H54 (cell line): ENCODE results near the gene ZCCHC7.
"Not testable (repeated sequence)": the region's sequence is repeated elsewhere in the genome, so short reads cannot be mapped to it uniquely, and the experiment has no call there.

ENCODE experiments used
- DNase-seq: peaks from one replicate; pipeline ENCODE4 v3.0.0; 2011; ENCODE audit warnings: low spot score, mixed read lengths; ENCODE audit not compliant: insufficient read length
- FAIRE-seq: peaks from 3 replicates; lab custom pipeline; 2011; peaks lifted over from hg19 to GRCh38; lab: Jason Lieb, UNC
- POLR2A ChIP-seq: IDR thresholded peaks from 2 replicates; pipeline ENCODE4 v1.6.1; 2011; ENCODE audit warnings: low read depth, mild to moderate bottlenecking, low read length

Gene ZCCHC7

DNA sequence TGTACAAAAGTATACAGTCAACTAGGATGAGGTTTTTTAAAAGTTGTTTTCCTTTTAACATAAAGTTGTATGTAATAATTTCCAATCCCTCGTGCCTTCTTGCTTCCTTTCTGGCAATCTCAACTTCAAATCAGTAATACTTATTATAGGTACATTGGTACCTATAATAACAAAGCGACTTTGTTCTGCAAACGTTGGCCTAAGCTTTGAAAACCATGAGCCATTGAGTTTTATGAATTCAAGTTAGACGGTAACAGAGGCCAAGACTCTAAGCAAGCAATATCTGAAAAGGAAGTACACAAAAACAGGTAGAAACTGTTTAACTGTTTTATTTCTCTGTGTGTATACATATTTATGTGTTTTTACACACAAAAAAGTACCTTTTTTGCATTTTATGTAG lies 166.9 kb downstream of the ZCCHC7 start:
- DNase-seq: no peak
- no peak for TF ChIP-seq POLR2A
- FAIRE-seq: no peak

DNA sequence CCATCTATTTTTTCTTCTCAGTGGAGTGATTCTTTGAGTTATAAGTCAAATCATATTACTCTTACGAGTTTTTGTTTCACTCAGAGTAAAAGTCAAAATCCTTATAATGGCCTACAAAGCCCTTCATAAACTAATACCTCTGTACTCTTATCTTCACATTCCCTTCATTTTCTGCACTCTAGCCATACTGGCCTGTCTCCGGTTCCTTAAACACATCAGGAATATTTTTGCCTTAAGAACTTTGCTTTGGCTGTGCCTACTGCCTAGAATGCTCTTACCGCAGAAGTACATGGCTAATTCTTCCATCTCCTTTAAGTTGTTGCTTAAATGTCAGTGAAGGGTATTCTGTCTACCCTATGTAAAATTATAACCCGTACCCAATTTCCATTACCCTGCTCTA lies 169.3 kb downstream of the ZCCHC7 start:
- no peak for TF ChIP-seq POLR2A
- no peak for DNase-seq
- FAIRE-seq: no peak

DNA sequence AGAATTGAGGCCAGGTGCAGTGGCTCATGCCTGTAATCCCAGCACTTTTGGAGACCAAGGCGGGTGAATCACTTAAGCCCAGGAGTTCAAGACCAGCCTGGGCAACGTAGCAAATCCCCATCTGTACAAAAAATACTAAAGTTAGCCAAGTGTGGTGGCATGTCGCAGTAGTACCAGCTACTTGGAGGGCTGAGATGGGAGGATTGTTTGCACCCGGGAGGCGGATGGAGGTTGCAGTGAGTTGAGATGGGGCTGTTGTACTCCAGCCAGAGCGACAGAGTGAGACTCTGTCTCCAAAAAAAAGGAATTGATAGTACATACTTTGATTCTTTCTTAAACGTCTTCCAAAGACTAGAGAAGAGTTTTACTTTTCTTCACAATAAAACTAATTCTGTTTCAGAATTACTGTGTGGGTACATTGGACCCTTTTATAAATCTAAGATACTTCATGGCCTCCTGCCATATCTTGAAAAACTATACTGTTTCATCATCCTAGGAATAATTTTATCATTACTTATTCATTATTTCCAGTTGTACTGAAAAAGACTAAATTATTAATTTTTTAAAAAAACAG lies 170.1 kb downstream of the ZCCHC7 start:
- FAIRE-seq (no peak), DNase-seq (no peak)
- no peak for TF ChIP-seq POLR2A

DNA sequence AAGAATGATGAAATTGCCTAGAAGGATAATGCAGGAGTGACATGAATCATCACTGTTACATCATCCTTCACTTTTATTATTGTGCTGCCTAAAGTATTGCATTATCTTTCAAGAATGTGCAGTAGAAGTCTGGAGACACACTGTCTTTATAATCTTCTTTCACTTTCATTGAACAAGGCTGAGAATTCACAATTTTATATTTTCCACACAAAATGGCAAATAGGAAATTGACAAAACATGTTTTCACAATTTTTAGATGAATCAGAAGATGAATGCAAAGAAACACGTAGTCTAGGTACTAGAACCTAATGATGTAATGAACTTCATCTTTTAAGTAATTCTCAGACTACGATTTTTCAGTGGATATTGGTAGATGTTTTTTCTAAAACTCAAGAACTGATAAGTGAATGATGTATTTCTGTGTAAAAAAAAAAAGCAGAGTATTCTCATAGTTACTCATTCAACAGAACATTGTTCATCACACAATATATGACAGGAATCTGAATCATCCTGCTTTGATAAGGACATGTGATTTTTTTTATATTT lies 170.6 kb downstream of the ZCCHC7 start:
- DNase-seq (no peak), FAIRE-seq (no peak)
- no peak for TF ChIP-seq POLR2A

DNA sequence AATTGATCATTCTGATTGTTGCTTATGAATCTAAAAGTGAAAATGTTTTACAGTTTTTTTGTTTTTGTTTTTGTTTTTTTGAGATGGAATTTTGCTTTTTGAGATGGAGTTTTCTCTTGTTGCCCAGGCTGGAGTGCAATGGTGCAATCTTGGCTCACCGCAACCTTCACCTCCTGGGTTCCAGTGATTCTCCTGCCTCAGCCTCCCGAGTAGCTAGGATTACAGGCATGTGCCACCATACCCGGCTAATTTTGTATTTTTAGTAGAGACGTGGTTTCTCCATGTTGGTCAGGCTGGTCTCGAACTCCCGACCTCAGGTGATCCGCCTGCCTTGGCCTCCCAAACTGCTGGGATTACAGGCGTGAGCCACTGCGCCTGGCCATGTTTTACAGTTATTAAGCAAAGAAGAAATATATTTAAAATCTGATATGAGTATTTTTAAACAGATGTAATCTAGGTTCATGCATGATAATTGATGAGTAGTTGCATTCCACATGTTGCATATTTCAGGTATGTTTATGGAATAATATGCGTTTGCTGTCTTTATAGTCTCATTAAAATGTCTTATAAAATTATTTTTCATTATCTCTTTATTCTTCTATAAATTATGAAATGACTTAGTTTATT lies 171.4 kb downstream of the ZCCHC7 start:
- DNase-seq, FAIRE-seq: not testable (repeated sequence)

DNA sequence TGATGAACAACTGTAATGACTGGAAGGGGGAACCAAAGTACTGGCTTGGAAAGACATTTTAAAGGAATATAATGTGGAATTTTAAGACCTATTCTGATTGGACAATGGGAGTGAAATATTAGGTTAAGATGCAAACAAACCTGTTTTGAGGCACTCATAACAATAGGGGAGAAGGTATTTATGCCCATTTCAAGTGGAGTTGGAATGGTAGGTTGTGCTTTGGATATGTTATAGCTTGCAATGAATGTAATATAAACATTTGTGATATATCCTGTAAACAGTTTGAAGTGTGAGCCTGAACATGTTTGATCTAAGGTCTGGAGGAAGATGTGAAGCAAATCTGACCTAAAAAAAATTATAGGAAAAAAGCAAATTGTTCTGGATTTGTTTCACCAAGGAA lies 172.5 kb downstream of the ZCCHC7 start:
- FAIRE-seq: no peak
- no peak for TF ChIP-seq POLR2A
- DNase-seq: no peak

DNA sequence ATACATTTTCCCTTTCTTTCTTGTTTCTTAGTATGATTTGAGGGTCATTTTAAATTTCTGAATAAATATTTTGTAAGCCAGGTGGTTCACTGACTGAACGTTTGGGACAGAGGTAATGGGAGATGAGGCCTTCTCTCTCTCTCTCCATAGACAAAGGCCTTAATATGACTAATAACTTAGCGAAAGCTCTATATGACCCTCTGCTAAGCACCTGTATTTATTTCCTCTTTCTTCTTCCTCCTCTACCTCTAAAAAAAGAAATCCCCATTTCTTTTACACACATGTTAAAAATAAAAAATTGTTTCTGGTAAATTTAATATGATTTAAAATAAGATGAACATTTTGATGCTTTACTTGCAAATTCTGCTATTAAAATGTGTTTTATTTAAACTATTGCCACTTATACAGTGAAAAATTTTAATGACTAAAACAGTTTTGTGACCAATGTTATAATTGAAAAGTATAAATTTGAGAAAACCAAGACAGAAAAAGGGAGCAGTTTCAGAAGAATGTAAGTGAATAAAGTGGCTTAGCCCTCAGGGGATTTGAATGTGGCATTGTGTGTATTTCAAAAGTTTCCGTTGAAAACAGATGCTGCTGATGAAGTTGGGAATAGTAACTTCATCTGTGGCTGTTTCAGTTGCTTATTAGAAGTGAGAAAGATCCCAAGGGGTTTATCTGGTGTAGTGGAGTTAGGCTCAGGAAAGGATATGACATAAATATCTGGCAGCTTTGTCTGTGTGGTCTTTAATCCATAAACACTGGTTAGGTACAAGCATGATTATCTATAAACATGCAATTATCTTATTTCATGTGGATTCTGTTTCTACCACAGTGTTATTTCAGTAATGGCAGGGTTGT lies 173.5 kb downstream of the ZCCHC7 start:
- DNase-seq (no peak), FAIRE-seq (no peak)
- no peak for TF ChIP-seq POLR2A

DNA sequence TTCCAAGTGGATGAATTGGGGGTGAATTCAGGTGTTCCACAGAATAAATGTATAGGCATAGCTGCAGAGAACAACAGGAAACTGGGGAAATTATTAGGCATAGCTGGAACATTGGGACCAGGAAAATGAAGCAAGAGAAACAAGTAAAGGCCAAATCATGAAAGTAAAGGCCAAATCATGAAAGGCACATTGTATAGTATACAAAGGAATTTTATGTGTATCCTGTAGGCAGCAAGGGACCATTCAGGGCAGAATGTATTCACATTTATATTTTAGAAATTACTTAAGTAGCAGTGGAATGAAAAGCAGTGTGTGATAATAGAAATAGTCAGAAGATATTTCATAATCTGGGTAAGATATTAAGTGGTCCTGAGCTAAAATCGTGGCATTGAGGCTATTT lies 174.8 kb downstream of the ZCCHC7 start:
- TF ChIP-seq POLR2A: no peak
- no peak for DNase-seq
- no peak for FAIRE-seq

DNA sequence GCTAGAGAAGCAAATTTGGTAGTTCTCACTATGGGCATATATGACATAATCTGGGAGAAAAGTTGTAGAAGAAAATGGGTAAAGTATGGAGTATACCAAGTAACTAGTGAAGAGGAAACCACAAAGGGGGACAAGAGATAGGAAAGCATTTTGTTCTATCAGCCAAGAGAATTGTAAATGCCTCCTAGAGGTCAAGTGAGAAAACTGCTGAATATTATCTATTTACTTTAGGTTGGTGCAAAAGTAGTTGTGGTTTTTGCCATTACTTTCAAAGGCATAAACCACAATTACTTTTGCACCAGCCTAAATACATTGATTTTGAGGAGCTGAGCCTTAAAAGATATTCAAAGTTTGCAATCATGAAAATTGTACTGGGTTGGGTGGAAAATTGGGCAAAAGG lies 175.4 kb downstream of the ZCCHC7 start:
- TF ChIP-seq POLR2A: no peak
- no peak for FAIRE-seq
- no peak for DNase-seq

DNA sequence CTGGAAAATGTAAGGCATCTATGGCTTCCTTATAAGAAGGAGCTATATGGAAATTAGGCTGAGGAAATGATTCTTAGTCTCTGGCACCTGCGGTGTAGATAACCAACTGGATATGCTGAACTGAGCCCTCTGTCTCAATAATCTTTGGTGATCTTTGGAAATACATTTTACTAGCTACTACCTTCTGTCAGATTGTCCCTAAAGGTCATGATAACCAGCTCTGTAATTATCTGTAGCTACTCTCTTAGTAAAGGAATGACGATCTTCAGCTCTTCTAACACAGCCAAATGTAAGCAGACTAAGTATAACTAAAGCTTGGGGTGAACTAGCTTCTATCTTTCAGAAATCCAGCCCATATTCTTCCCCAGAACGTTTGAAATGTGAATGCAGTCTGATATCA lies 177.2 kb downstream of the ZCCHC7 start:
- no peak for TF ChIP-seq POLR2A
- DNase-seq (no peak), FAIRE-seq (no peak)

DNA sequence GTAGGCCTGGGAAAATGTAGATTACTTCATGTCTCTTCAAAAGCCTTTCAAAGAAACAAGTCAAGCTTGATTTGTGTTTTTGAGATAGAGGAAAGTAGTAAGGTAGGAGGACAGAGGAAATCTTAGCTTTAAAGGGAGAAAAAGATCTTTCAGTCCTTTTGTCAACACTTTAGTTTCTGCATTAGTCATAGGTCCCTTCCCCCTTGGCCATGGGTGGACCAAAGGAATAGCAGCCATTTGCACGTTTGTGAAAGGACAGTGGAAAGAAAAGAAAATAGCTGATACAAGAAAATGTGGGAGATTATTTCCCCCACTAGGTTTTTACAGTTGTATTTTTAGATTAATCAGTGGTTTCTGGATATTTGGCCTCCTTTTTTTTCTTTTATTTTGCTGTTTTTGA lies 180.2 kb downstream of the ZCCHC7 start:
- no peak for TF ChIP-seq POLR2A
- no peak for DNase-seq

DNA sequence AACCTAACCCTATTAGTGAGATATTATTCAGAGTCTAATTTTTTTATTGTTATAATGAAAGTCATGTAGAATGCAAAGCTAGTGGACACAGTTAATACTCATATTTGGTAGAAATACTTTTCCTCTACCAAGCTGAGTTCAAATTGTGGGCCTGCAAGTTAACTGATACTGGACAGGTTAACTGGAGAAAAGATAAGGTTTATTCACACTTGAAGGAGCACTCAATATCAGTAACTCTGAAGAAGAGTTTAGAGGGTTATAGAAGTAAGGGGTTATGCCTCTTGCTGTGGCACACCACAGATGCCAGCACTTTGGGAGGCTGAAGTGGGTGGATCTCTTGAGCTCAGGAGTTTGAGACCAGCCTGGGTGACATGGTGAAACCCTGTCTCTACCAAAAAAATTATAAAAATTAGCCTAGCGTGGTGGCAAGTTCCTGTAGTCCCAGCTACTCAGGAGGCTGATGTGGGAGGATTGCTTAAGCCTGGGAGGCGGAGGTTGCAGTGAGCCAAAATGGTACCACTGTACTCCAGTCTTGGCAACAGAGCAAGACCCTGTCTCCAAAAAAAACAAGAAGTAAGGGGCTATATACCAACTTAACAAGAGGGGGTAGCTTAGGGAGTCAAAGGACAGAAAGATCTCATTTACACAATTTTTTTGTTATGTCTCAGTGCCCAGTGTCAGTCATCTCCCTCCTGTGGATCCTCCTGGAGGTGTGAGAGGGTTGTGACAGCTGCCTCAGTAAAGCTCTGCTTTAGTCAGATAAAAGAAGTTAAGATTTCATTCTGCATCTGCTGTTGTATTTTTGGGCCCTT lies 180.9 kb downstream of the ZCCHC7 start:
- TF ChIP-seq POLR2A: no peak
- DNase-seq: no peak
- FAIRE-seq: no peak

More for the DNA sequence above, 180.2 kb downstream of the ZCCHC7 start:
- no peak for FAIRE-seq

DNA sequence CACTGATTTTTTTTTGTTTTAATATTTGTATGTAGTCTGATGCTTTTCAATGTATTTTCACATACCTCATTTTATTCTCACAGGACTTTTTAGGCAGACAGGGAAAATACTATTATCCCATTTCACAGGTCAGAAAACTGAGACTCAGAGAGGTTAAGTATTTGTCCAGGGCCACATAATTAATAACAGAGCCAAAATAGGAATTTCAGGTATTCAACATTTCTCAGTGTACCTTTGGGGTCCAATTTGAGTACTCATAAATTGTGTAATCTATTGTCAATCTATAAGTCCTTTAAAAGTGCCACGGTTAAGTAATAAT lies 181.4 kb downstream of the ZCCHC7 start:
- FAIRE-seq (no peak), DNase-seq (no peak)
- no peak for TF ChIP-seq POLR2A

DNA sequence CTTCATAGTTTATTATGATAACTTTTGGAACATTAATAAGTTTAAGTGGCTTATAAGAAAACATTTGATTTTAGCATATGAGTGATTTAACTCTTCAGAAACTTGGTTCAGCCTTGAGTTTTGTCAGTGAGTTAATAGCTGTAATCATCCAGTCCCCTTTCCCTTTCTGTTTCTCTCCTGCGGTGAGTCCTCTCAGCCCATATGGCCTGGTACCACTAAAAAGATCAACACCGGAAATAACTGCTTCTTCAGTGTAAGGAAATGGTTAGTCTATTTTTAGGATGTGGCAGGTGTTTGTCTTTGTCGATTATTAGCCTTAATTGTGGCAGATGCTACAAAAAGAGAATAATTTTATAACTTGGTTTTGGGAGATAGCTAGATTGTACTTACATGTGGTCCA lies 181.9 kb downstream of the ZCCHC7 start:
- TF ChIP-seq POLR2A: no peak
- FAIRE-seq: no peak
- DNase-seq: no peak

DNA sequence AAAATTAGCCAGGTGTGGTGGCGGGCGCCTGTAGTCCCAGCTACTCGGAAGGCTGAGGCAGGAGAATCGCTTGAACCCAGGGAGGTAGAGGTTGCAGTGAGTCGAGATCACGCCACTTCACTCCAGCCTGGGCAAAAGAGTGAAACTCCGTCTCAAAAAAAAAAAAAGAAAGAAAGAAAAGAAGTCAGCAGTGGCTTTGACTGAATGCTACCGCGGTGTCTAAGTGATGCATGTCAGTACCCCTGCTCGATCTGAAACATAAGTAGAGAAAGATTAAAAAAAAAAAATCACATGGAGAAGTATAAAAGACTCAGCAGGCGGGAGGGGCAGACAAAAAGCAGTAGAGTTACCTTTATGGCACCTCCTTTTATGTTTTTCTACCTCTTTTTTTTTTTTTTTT lies 182.9 kb downstream of the ZCCHC7 start:
- DNase-seq, FAIRE-seq: not testable (repeated sequence)
